ENCODE data around the gene HDAC2.
"Not testable (repeated sequence)": the region's sequence is repeated elsewhere in the genome, so short reads cannot be mapped to it uniquely, and the experiment has no call there.

The HDAC2 gene

GRCh38 chr6:113970805-113971676, at the start of gene HDAC2:
HDAC2 (minus strand) TSS chr6:113971148; CDS start chr6:113970908, 240 bp downstream.
- DNase-seq (ENCODE audit: low spot score) = peak; percentile 78

GRCh38 chr6:114020196-114020595, 49.2 kb upstream of the HDAC2 start:
- DNase-seq (ENCODE audit: low spot score) = no peak

- peak; percentile 62 for DNase-seq (ENCODE audit: low spot score)
These were observed 46.2 kb upstream of the HDAC2 start for GRCh38 chr6:114017146-114017545.

GRCh38 chr6:114014106-114014505, 43.2 kb upstream of the HDAC2 start:
- not testable (repeated sequence) for DNase-seq (ENCODE audit: low spot score)

- not testable (repeated sequence) for DNase-seq (ENCODE audit: low spot score)
These were observed 40.5 kb upstream of the HDAC2 start for GRCh38 chr6:114011486-114011885.

GRCh38 chr6:114010540-114010939, 39.6 kb upstream of the HDAC2 start:
- no peak for DNase-seq (ENCODE audit: low spot score)

- no peak for DNase-seq (ENCODE audit: low spot score)
These were observed 38.2 kb upstream of the HDAC2 start for GRCh38 chr6:114009192-114009591.

- DNase-seq (ENCODE audit: low spot score) = no peak
These were observed 37.4 kb upstream of the HDAC2 start for GRCh38 chr6:114008331-114008730.

GRCh38 chr6:114007516-114007915, 36.6 kb upstream of the HDAC2 start:
- DNase-seq (ENCODE audit: low spot score) = peak; percentile 96

GRCh38 chr6:114001354-114001753, 30.4 kb upstream of the HDAC2 start:
- no peak for DNase-seq (ENCODE audit: low spot score)

- no peak for DNase-seq (ENCODE audit: low spot score)
These were observed 29.1 kb upstream of the HDAC2 start for GRCh38 chr6:114000069-114000468.

GRCh38 chr6:113999284-113999683, 28.3 kb upstream of the HDAC2 start:
- no peak for DNase-seq (ENCODE audit: low spot score)

- no peak for DNase-seq (ENCODE audit: low spot score)
These were observed 27.9 kb upstream of the HDAC2 start for GRCh38 chr6:113998811-113999210.

GRCh38 chr6:113997116-113997515, 26.2 kb upstream of the HDAC2 start:
- DNase-seq (ENCODE audit: low spot score) = peak; percentile 39

GRCh38 chr6:113995634-113996033, 24.7 kb upstream of the HDAC2 start:
- peak; percentile 51 for DNase-seq (ENCODE audit: low spot score)

- DNase-seq (ENCODE audit: low spot score) = peak; percentile 86
These were observed 24.0 kb upstream of the HDAC2 start for GRCh38 chr6:113994934-113995342.

- DNase-seq (ENCODE audit: low spot score) = no peak
These were observed 18.7 kb upstream of the HDAC2 start for GRCh38 chr6:113989675-113990074.

- DNase-seq (ENCODE audit: low spot score) = not testable (repeated sequence)
These were observed 11.7 kb upstream of the HDAC2 start for GRCh38 chr6:113982675-113983074.

- DNase-seq (ENCODE audit: low spot score) = no peak
These were observed 11.2 kb upstream of the HDAC2 start for GRCh38 chr6:113982055-113982550.

GRCh38 chr6:113980937-113981554, 10.1 kb upstream of the HDAC2 start:
- DNase-seq (ENCODE audit: low spot score) = peak; percentile 46

GRCh38 chr6:113979937-113980336, 9.0 kb upstream of the HDAC2 start:
- DNase-seq (ENCODE audit: low spot score) = no peak

GRCh38 chr6:113978084-113978675, 7.2 kb upstream of the HDAC2 start:
- DNase-seq (ENCODE audit: low spot score) = no peak

- DNase-seq (ENCODE audit: low spot score) = no peak
These were observed 5.9 kb upstream of the HDAC2 start for GRCh38 chr6:113976806-113977205.

Measured in SW480 (cell line).